GM13976 (cell line): ENCODE results near the gene SATB1.

Experiments used
- DNase-seq: peaks from one replicate; pipeline ENCODE4 v3.0.0; 2012; ENCODE audit warnings: low spot score
- in situ Hi-C: fragments of 300-500 bp; cut with MboI; formaldehyde crosslinking; loops from one replicate; pipeline ENCODE4 v1.12.0; 2022; ENCODE audit warnings: low sequenced_read_pairs, mixed read lengths, inconsistent platforms; ENCODE audit not compliant: unreplicated experiment
- TF ChIP-seq, protein P1 (sequence below): IDR thresholded peaks from 2 replicates; pipeline ENCODE4 v1.5.1; 2012; ENCODE audit warnings: borderline replicate concordance, mild to moderate bottlenecking; ENCODE audit not compliant: insufficient read depth; ENCODE audit errors: extremely low read depth, missing control alignments, control extremely low read depth

SATB1 gene

DNA sequence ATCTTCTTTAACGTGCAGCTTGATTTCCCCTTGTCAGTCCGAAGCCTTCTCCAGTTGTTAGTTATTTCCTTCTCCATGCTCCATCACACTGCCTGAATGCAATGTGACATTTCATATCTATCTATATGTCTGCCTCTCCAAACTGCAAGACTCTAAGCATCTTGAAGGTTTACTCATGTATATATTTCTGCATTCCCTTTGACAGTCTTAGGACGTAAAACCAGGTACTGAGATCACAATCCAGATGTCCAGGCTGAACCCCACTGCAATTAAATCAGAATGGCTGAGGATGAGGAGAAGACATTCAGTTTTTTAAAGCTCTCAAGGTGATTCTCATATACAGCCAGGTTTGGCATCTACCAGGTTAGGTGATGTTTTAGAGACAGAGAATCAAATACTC is 6.1 kb upstream of the SATB1 start:
- TF ChIP-seq, protein P1, sequence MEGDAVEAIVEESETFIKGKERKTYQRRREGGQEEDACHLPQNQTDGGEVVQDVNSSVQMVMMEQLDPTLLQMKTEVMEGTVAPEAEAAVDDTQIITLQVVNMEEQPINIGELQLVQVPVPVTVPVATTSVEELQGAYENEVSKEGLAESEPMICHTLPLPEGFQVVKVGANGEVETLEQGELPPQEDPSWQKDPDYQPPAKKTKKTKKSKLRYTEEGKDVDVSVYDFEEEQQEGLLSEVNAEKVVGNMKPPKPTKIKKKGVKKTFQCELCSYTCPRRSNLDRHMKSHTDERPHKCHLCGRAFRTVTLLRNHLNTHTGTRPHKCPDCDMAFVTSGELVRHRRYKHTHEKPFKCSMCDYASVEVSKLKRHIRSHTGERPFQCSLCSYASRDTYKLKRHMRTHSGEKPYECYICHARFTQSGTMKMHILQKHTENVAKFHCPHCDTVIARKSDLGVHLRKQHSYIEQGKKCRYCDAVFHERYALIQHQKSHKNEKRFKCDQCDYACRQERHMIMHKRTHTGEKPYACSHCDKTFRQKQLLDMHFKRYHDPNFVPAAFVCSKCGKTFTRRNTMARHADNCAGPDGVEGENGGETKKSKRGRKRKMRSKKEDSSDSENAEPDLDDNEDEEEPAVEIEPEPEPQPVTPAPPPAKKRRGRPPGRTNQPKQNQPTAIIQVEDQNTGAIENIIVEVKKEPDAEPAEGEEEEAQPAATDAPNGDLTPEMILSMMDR, result no peak
- no peak for DNase-seq
- in situ Hi-C loops, result no loop called here

DNA sequence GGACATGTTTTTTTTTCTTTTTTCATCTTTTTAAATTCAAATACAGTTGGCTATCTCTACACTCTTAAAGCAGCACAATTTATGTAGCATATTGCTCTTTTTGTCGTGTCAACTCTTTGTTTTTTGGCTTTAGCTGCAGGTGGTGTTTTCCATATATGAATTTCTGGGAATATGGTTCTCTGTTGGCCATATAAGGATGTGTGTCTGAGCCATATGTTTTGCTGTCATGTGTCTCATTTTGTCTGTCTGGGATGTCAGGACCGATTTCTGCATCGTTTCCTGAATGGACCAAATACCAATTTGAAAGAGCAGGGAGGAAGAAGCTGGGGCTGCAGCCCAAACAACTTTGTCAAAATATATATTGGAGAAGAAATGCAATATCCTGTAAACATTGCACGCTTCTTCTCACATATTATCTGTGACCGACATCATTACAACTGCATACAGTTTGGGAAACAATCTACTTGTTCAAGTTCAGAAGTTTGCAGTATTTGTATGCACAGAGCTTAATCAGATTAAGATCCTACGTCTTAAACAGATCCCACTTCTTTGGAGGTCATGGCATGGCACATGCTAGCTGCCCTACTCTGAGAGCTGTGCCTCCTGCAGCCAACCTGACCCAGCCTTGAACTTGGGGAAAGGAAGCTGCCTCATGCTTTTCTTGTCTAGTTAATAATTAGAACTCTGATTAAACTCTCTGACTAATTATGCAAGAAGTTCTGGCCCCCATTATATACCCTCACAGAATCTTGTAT is 4.0 kb upstream of the SATB1 start:
- in situ Hi-C loops, result no loop called here

DNA sequence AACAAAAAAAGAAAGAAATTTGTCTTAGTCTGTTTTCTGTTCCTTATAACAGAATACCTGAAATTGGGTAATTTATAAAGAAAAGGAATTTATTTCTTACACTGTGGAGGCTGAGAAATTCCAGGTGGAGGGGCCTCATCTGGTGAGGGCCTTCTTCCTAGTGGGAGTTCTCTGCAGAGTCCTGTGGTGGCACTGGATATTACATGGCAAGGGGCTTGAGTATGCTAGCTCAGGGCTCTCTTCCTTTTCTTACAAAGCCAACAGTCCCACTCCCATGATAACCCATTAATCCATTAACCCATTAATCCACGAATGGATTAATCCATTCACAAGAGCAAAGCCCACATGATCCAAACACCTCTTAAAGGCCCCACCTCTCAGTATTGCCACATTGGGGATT is 2.9 kb upstream of the SATB1 start:
- in situ Hi-C loops, result no loop called here
- TF ChIP-seq, protein P1, result no peak
- DNase-seq, result no peak

More for the DNA sequence above, 4.0 kb upstream of the SATB1 start:
- DNase-seq, result no peak
- TF ChIP-seq, protein P1, result no peak

DNA sequence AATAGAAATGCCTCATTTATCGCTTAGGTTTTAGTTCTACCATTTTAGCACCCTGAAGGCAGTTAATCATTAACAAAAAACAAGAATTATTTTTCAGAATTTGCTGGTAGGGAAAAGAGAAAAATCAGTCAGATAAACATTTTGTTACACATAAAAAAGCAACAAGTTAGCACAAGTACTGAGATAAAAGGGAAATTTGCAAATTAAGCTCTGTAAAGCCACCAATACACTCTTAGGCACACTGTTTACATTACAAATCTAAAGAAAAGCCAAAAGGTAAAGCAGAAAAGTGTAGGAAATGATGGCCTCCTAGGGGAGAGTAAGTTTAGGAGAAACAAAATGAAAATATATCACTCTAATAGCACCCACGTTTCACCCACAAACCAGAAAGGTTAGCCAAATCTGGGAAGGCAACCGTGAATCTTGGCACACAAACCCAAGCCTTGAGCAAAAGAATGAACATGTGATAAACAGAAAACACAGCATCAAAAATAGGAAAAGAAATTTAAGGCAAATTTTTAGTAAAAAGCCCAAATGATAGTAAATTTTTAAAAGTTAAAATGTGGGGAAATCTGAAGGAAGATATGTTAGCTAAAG is 1.6 kb upstream of the SATB1 start:
- DNase-seq, result no peak
- in situ Hi-C loops, result no loop called here
- TF ChIP-seq, protein P1, result no peak

DNA sequence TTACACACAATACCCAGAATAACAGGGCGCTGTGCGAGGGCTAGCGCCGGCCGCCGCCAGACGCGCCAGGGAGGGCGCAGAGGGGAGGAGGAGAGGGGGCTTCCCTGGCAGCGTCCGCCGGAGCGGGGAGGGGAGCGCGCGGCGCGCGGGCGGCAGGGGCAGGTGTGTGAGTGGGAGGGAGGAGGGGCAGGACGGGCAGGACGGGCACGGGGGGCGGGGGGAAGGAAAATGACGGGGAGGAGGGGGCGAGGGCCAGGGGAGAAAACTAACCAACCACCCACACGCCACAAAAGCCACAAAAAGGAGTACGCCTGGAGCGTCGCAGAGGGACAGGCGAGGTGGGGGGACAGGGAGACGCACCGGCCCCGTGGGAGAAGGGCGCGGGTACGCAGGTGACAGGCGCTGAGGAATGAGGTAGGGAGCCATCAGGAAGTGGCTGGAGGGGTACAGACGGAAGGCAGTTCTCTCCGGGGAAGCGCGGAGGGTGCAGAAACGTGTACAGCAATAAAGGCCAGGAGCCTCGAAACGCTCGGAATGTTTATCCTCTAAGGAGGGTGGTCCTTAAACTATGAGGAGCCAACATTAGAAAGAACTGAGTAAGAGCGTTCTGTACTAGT is 610 bp upstream of the SATB1 start:
- DNase-seq, result no peak
- TF ChIP-seq, protein P1, result no peak
- in situ Hi-C loops, result no loop called here

DNA sequence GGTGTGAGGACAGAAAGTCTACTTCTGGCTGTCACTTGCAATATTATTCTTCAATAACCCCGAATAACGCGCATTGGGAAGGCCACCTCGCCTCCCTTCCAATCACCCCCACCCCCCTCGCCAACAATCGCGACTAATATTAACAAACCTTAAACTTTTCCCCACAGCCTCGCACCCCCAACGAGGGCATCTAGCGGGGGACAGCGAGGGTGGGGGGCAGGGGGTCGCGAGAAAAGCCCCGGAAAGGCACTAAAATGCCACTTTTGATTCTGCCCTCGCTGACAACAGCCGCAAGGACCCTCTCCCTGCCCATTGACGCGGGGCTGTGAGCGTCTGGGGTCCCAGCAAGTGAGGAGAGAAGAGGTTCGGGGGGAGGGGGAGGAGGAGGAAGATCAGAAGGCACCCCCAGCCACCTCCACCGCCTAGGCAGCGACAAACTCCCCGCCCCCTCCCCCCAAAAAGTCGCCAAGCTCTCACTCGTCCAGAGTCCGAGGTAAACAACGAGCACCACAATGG is 868 bp downstream of the SATB1 start:
- peak; percentile 5 for DNase-seq
- in situ Hi-C loops, result no loop called here
- TF ChIP-seq, protein P1, result no peak
